Suprapubic skin (tissue), 4 donors: Measurements from ENCODE around the gene ESPL1.

Experiments used
- CTCF ChIP-seq, 2 donors: fragments of 200-600 bp in 1 of 2; fragments of 450-650 bp in 1 of 2; sonication (generic) in 1 of 2; IDR thresholded peaks; one replicate each; pipeline ENCODE4 v1.5.1; 2016 to 2019; ENCODE audit warnings: antibody characterized with exemption in 2 of 2, mild to moderate bottlenecking in 1 of 2, moderate library complexity in 1 of 2
- EP300 ChIP-seq: sonication (generic); formaldehyde crosslinking; IDR thresholded peaks from one replicate; pipeline ENCODE4 v1.6.1; 2017; ENCODE audit warnings: antibody characterized with exemption
- POLR2A ChIP-seq, 2 donors: fragments of 450-650 bp; IDR thresholded peaks; one replicate each; pipeline ENCODE4 v1.6.1; 2017; ENCODE audit warnings: antibody characterized with exemption in 2 of 2, mild to moderate bottlenecking in 2 of 2, moderate library complexity in 2 of 2
- POLR2AphosphoS5 ChIP-seq, 3 donors: sonication (generic); formaldehyde crosslinking; IDR thresholded peaks; one replicate each; pipeline ENCODE4 v1.6.1; 2017; ENCODE audit warnings: antibody characterized with exemption in 3 of 3

GRCh38 chr12:53300187-53300586 is 32.1 kb downstream of the ESPL1 start:
- TF ChIP-seq CTCF (IDR thresholded peaks at IDR 0.05), result no peak
- TF ChIP-seq POLR2AphosphoS5 (IDR thresholded peaks at IDR 0.05), result no peak
- no peak for TF ChIP-seq POLR2A (IDR thresholded peaks at IDR 0.05)
- no peak for TF ChIP-seq EP300
